ENCODE results near the gene P4HA2. TPM values are rescaled to one million over a fixed set of nuclear protein-coding genes. Genes with fewer than 3 reads are reported as not detected.

P4HA2 gene
- total RNA-seq, 1 experiment from 2014 or later: 200 TPM

GRCh38 chr5:132223861-132224260 lies 3.8 kb downstream of the P4HA2 start:
- no peak for DNase-seq (ENCODE audit: low read depth)

- no peak for DNase-seq (ENCODE audit: low read depth)
Measured at GRCh38 chr5:132222649-132223038, 5.0 kb downstream of the P4HA2 start.

GRCh38 chr5:132221781-132222648 lies 5.6 kb downstream of the P4HA2 start:
- DNase-seq (ENCODE audit: low read depth): peak; percentile 66

- no peak for DNase-seq (ENCODE audit: low read depth)
Measured at GRCh38 chr5:132220491-132220890, 7.2 kb downstream of the P4HA2 start.

- no peak for DNase-seq (ENCODE audit: low read depth)
Measured at GRCh38 chr5:132219981-132220380, 7.7 kb downstream of the P4HA2 start.

GRCh38 chr5:132219289-132219970 lies 8.2 kb downstream of the P4HA2 start:
- DNase-seq (ENCODE audit: low read depth): no peak

GRCh38 chr5:132218321-132218720 lies 9.3 kb downstream of the P4HA2 start:
- DNase-seq (ENCODE audit: low read depth): no peak

- peak; percentile 98 for DNase-seq (ENCODE audit: low read depth)
Measured at GRCh38 chr5:132215329-132215728, 12.3 kb downstream of the P4HA2 start.

- no peak for DNase-seq (ENCODE audit: low read depth)
Measured at GRCh38 chr5:132214491-132214890, 13.2 kb downstream of the P4HA2 start.

- no peak for DNase-seq (ENCODE audit: low read depth)
Measured at GRCh38 chr5:132213666-132214065, 14.0 kb downstream of the P4HA2 start.

- no peak for DNase-seq (ENCODE audit: low read depth)
Measured at GRCh38 chr5:132211787-132212186, 15.9 kb downstream of the P4HA2 start.

- no peak for DNase-seq (ENCODE audit: low read depth)
Measured at GRCh38 chr5:132210944-132211343, 16.7 kb downstream of the P4HA2 start.

- no peak for DNase-seq (ENCODE audit: low read depth)
Measured at GRCh38 chr5:132209901-132210545, 17.6 kb downstream of the P4HA2 start.

- DNase-seq (ENCODE audit: low read depth): peak; percentile 82
Measured at GRCh38 chr5:132209131-132209530, 18.5 kb downstream of the P4HA2 start.

GRCh38 chr5:132207778-132208177 lies 19.9 kb downstream of the P4HA2 start:
- peak; percentile 73 for DNase-seq (ENCODE audit: low read depth)

- no peak for DNase-seq (ENCODE audit: low read depth)
Measured at GRCh38 chr5:132206782-132207181, 20.9 kb downstream of the P4HA2 start.

GRCh38 chr5:132205385-132206125 lies 22.1 kb downstream of the P4HA2 start:
- DNase-seq (ENCODE audit: low read depth): peak; percentile 99

GRCh38 chr5:132204371-132205135 lies 23.1 kb downstream of the P4HA2 start:
- no peak for DNase-seq (ENCODE audit: low read depth)

- no peak for DNase-seq (ENCODE audit: low read depth)
Measured at GRCh38 chr5:132203916-132204315, 23.7 kb downstream of the P4HA2 start.

- DNase-seq (ENCODE audit: low read depth): peak; percentile 68
Measured at GRCh38 chr5:132203464-132203818, 24.2 kb downstream of the P4HA2 start.

Measured in LHCN-M2 (cell line).